HepG2 (cell line): ENCODE results near the gene ACSS3. TPM values are rescaled to one million over a fixed set of nuclear protein-coding genes. Genes with fewer than 3 reads are reported as not detected.

ENCODE experiments used
- BRD4 ChIP-seq: sonication (generic); formaldehyde crosslinking; IDR thresholded peaks from 2 replicates; pipeline ENCODE4 v1.4.0; 2020; ENCODE audit warnings: missing genetic modification reagents
- CBX2 ChIP-seq, 2 experiments: fragments of 200-600 bp in 1 of 2; sonication (generic); formaldehyde crosslinking in 1 of 2; IDR thresholded peaks; 2 replicates each; pipeline versions ENCODE4 v1.7.0 to v1.8.1; 2018 to 2022; ENCODE audit warnings: low read depth in 2 of 2, low read length in 1 of 2, mild to moderate bottlenecking in 1 of 2, missing genetic modification reagents in 1 of 2
- EHMT2 ChIP-seq: fragments of 200-600 bp; sonication (generic); IDR thresholded peaks from 2 replicates; pipeline ENCODE4 v1.7.0; 2017; ENCODE audit warnings: antibody characterized with exemption, low read depth, low read length, borderline replicate concordance
- EP300 ChIP-seq, 3 experiments: sonication (generic) in 1 of 3; formaldehyde crosslinking in 1 of 3; IDR thresholded peaks; 2 replicates each; pipeline versions ENCODE4 v1.5.1 to v1.6.1; 2011 to 2020; ENCODE audit warnings: low read depth in 2 of 3, low read length in 2 of 3, borderline replicate concordance in 1 of 3, improper control_type of control experiment in 1 of 3, mild to moderate bottlenecking in 1 of 3, missing genetic modification reagents in 1 of 3, moderate library complexity in 1 of 3
- HDAC1 ChIP-seq: sonication (generic); formaldehyde crosslinking; IDR thresholded peaks from 2 replicates; pipeline ENCODE4 v1.5.1; 2020; ENCODE audit warnings: mild to moderate bottlenecking, missing genetic modification reagents
- HINFP ChIP-seq: sonication (generic); formaldehyde crosslinking; IDR thresholded peaks from 2 replicates; pipeline ENCODE4 v1.4.0; 2020; ENCODE audit warnings: low read depth, mild to moderate bottlenecking, missing genetic modification reagents
- HMG20B ChIP-seq: conservative IDR thresholded peaks from 2 replicates; pipeline ENCODE4 v1.6.1; 2016; ENCODE audit warnings: missing genetic modification reagents, missing compliant biosample characterization
- HOXA3 ChIP-seq: sonication (generic); formaldehyde crosslinking; IDR thresholded peaks from 2 replicates; pipeline ENCODE4 v1.5.0; 2020; ENCODE audit warnings: missing genetic modification reagents
- JUND ChIP-seq: sonication (generic); formaldehyde crosslinking; IDR thresholded peaks from 2 replicates; pipeline ENCODE4 v1.8.0; 2022; ENCODE audit warnings: mild to moderate bottlenecking, missing genetic modification reagents
- MLLT10 ChIP-seq: sonication (generic); formaldehyde crosslinking; IDR thresholded peaks from 2 replicates; pipeline ENCODE4 v1.4.0; 2020; ENCODE audit warnings: missing genetic modification reagents
- MYC ChIP-seq: sonication (generic); formaldehyde crosslinking; IDR thresholded peaks from 2 replicates; pipeline ENCODE4 v1.9.0; 2021; ENCODE audit warnings: missing genetic modification reagents, borderline replicate concordance
- PCBP1 ChIP-seq: fragments of 200-400 bp; formaldehyde crosslinking; IDR thresholded peaks from 2 replicates; pipeline ENCODE4 v1.6.1; 2017; ENCODE audit warnings: mild to moderate bottlenecking, low read depth, low read length, borderline replicate concordance
- POLR2A ChIP-seq, 2 experiments: IDR thresholded peaks; 2 replicates each; pipeline ENCODE4 v1.6.1; 2011; ENCODE audit warnings: low read depth in 2 of 2, low read length in 2 of 2, mild to moderate bottlenecking in 1 of 2, moderate library complexity in 1 of 2; ENCODE audit not compliant: insufficient read depth in 1 of 2
- SALL1 ChIP-seq: sonication (generic); formaldehyde crosslinking; IDR thresholded peaks from 2 replicates; pipeline ENCODE4 v1.8.0; 2022; ENCODE audit warnings: mild to moderate bottlenecking, missing genetic modification reagents
- SP5 ChIP-seq: IDR thresholded peaks from 2 replicates; pipeline ENCODE4 v1.6.1; 2016; ENCODE audit warnings: low read depth, borderline replicate concordance
- WIZ ChIP-seq: sonication (generic); formaldehyde crosslinking; IDR thresholded peaks from 2 replicates; pipeline ENCODE4 v1.5.1; 2020; ENCODE audit warnings: mild to moderate bottlenecking, missing genetic modification reagents
- ZFYVE20 ChIP-seq: sonication (generic); formaldehyde crosslinking; IDR thresholded peaks from 2 replicates; pipeline ENCODE4 v1.8.0; 2023; ENCODE audit warnings: low read depth, mild to moderate bottlenecking, moderate library complexity, missing genetic modification reagents, borderline replicate concordance
- ZMAT3 ChIP-seq: sonication (generic); formaldehyde crosslinking; conservative IDR thresholded peaks from 2 replicates; pipeline ENCODE4 v1.7.0; 2021; ENCODE audit warnings: missing genetic modification reagents
- ZNF34 ChIP-seq: sonication (generic); formaldehyde crosslinking; IDR thresholded peaks from 2 replicates; pipeline ENCODE4 v1.4.0; 2020; ENCODE audit warnings: mild to moderate bottlenecking, missing genetic modification reagents, borderline replicate concordance
- ZNF343 ChIP-seq: sonication (generic); formaldehyde crosslinking; IDR thresholded peaks from 2 replicates; pipeline ENCODE4 v1.4.0; 2020; ENCODE audit warnings: mild to moderate bottlenecking, missing genetic modification reagents
- ZNF367 ChIP-seq: sonication (generic); formaldehyde crosslinking; IDR thresholded peaks from 2 replicates; pipeline ENCODE4 v1.4.0; 2020; ENCODE audit warnings: missing genetic modification reagents, borderline replicate concordance
- ZNF747 ChIP-seq: sonication (generic); formaldehyde crosslinking; IDR thresholded peaks from 2 replicates; pipeline ENCODE4 v1.8.1; 2023; ENCODE audit warnings: missing genetic modification reagents, mild to moderate bottlenecking, borderline replicate concordance
- ZNF816 ChIP-seq: sonication (generic); formaldehyde crosslinking; IDR thresholded peaks from 2 replicates; pipeline ENCODE4 v1.8.0; 2022; ENCODE audit warnings: missing genetic modification reagents, mild to moderate bottlenecking, borderline replicate concordance
- polyA plus RNA-seq, 8 experiments: library from polyadenylated mRNA; depleted of rRNA in 3 of 8; stranded (reverse) in 7 of 8; unstranded in 1 of 8; fragments of >200 nt; fragmentation: Illumina TruSeq in 4 of 8; extraction: Trizol in 4 of 8; gene quantifications; 2 replicates each; pipeline versions ENCODE4 v1.2.1 to v1.2.3, GENCODE V29; 2011 to 2016; ENCODE audit warnings: low read depth in 4 of 8, missing spikeins in 1 of 8, mixed read lengths in 1 of 8; ENCODE audit not compliant: insufficient read depth in 1 of 8
- total RNA-seq, 5 experiments: library from RNA; depleted of rRNA; stranded (reverse); fragments of >200 nt; fragmentation: Illumina TruSeq; extraction: Trizol; gene quantifications; 2 replicates each; pipeline ENCODE4 v1.2.3, GENCODE V29; 2016; ENCODE audit warnings: low read depth in 1 of 5
- TF ChIP-seq, protein P1 (sequence below), 2 experiments: sonication (generic) in 1 of 2; formaldehyde crosslinking in 1 of 2; IDR thresholded peaks; 2 replicates each; pipeline versions ENCODE4 v1.4.0 to v1.6.1; 2018 to 2020; ENCODE audit warnings: missing genetic modification reagents in 2 of 2, borderline replicate concordance in 1 of 2, low read depth in 1 of 2, mild to moderate bottlenecking in 1 of 2, missing biosample characterization in 1 of 2
- TF ChIP-seq, protein P2 (sequence below): sonication (generic); formaldehyde crosslinking; IDR thresholded peaks from 2 replicates; pipeline ENCODE4 v1.4.0; 2020; ENCODE audit warnings: missing genetic modification reagents

Gene ACSS3
- total and polyA plus RNA-seq, 2 of the 13 experiments (the other 11 are each of a cell fraction or from before 2014, with no cell fraction given), result 79.5 to 86.3 TPM

DNA sequence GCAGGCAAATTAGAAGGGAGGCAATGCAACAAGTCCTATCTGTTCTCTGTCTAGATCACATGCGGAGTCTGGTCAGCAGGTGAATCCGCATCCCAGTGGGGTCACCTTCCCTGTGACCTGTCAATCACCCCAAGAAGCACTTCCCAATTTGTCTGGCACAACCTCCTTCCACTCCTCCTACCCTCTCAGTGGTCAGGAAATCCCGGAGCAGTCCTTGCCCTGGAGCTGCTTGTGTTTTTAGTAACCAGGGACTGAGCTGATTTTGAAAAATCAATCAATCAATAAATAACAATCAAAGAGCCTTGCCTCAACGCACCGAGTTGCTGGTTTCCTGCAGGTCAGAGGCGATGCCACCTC is 572 bp upstream of the ACSS3 start (continued):
- TF ChIP-seq EP300 (IDR thresholded peaks at IDR 0.05; ENCODE audit: low read depth in 2 of 2, low read length in 2 of 2) (no peak; a peak in 1 of 4 replicates), EP300 (CRISPR knock-in tag; IDR thresholded peaks at IDR 0.05; ENCODE audit: borderline replicate concordance) (no peak), EHMT2 (no peak), PCBP1 (no peak), BRD4 (CRISPR knock-in tag) (no peak), ZNF816 (0 out of 2 replicates have a peak, but pooled peaks have one; percentile 20), SALL1 (CRISPR knock-in tag) (peak; percentile 36; the same call in 1 of the 2 replicates), MLLT10 (no peak), JUND (CRISPR knock-in tag) (no peak), HINFP (CRISPR knock-in tag) (0 out of 2 replicates have a peak, but pooled peaks have one; percentile 24), ZNF34 (0 out of 2 replicates have a peak, but pooled peaks have one; percentile 54), ZNF747 (no peak), ZNF367 (no peak), MYC (CRISPR knock-in tag) (peak; percentile 3; the same call in 1 of the 2 replicates), ZFYVE20 (CRISPR knock-in tag) (no peak), SP5 (CRISPR knock-in tag) (peak; percentile 57; the same call in 1 of the 2 replicates), HOXA3 (CRISPR knock-in tag) (0 out of 2 replicates have a peak, but pooled peaks have one; percentile 6), POLR2A (IDR thresholded peaks at IDR 0.05; ENCODE audit: insufficient read depth in 1 of 2, low read depth in 2 of 2, low read length in 2 of 2) (0 out of 4 replicates have a peak, but pooled peaks of 1 of the 2 experiments have one; percentile 17), ZMAT3 (CRISPR knock-in tag) (0 out of 2 replicates have a peak, but pooled peaks have one; percentile 15), ZNF343 (CRISPR knock-in tag) (0 out of 2 replicates have a peak, but pooled peaks have one; percentile 43), HMG20B (CRISPR knock-in tag) (no peak), HDAC1 (peak; percentile 24), CBX2 (IDR thresholded peaks at IDR 0.05; ENCODE audit: low read depth, low read length) (no peak), CBX2 (CRISPR knock-in tag; IDR thresholded peaks at IDR 0.05; ENCODE audit: low read depth) (no peak), WIZ (CRISPR knock-in tag) (no peak)
- TF ChIP-seq, protein P1, sequence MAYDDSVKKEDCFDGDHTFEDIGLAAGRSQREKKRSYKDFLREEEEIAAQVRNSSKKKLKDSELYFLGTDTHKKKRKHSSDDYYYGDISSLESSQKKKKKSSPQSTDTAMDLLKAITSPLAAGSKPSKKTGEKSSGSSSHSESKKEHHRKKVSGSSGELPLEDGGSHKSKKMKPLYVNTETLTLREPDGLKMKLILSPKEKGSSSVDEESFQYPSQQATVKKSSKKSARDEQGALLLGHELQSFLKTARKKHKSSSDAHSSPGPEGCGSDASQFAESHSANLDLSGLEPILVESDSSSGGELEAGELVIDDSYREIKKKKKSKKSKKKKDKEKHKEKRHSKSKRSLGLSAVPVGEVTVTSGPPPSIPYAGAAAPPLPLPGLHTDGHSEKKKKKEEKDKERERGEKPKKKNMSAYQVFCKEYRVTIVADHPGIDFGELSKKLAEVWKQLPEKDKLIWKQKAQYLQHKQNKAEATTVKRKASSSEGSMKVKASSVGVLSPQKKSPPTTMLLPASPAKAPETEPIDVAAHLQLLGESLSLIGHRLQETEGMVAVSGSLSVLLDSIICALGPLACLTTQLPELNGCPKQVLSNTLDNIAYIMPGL (CRISPR knock-in tag; IDR thresholded peaks at IDR 0.05; ENCODE audit: borderline replicate concordance in 1 of 2, low read depth in 1 of 2), result peak in 1 of 2 experiments; percentile 47; a peak in 1 of 4 replicates
- TF ChIP-seq, protein P2, sequence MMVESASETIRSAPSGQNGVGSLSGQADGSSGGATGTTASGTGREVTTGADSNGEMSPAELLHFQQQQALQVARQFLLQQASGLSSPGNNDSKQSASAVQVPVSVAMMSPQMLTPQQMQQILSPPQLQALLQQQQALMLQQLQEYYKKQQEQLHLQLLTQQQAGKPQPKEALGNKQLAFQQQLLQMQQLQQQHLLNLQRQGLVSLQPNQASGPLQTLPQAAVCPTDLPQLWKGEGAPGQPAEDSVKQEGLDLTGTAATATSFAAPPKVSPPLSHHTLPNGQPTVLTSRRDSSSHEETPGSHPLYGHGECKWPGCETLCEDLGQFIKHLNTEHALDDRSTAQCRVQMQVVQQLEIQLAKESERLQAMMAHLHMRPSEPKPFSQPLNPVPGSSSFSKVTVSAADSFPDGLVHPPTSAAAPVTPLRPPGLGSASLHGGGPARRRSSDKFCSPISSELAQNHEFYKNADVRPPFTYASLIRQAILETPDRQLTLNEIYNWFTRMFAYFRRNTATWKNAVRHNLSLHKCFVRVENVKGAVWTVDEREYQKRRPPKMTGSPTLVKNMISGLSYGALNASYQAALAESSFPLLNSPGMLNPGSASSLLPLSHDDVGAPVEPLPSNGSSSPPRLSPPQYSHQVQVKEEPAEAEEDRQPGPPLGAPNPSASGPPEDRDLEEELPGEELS (CRISPR knock-in tag), result 0 out of 2 replicates have a peak, but pooled peaks have one; percentile 36
